HEK293T (cell line): Measurements from ENCODE around the gene HSD17B1.

Experiments
- CTBP1 ChIP-seq: fragments of 450-650 bp; IDR thresholded peaks from 2 replicates; pipeline ENCODE4 v1.6.1; 2016; ENCODE audit warnings: borderline replicate concordance
- SUZ12 ChIP-seq: fragments of 450-650 bp; IDR thresholded peaks from 2 replicates; pipeline ENCODE4 v1.6.1; 2016; ENCODE audit warnings: mild to moderate bottlenecking
- TARDBP ChIP-seq: fragments of 450-650 bp; IDR thresholded peaks from 2 replicates; pipeline ENCODE4 v1.6.1; 2016
- TF ChIP-seq, protein P1 (sequence below): fragments of 450-650 bp; IDR thresholded peaks from 2 replicates; pipeline ENCODE4 v1.6.1; 2016

DNA sequence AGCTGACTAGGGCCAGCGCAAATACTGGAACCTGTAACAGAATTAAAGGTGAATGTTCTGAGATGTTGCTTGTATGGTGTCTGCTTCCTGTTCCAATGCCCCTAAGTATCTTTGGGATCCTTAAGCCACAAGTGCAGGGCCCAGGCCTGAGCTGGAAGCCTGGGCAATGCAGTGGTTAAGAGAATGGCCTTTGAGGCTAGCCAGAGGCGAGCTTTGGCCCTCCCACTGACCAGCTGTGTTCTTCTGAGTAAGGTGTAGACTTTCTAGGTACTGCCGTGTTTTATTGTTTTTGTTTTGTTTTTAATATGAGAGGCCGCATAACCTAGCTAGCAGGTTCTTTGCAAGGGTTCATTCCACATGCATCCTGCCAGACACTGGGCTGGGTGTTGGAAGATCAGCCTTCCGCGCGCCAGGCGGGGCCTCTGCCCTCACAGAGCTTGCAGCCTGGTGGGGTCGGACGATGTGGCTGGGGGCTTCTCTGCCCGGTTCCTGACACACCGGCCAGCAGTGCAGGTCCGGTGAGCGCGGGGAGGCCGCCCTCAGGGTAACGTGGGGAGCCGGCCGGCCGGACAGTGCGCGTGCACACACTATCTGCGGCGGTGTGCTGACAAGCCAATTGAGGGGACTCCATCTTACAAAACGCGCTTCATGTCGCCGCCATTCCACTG lies 13.6 kb downstream of the HSD17B1 start:
- TF ChIP-seq CTBP1 (no peak), SUZ12 (no peak), TARDBP (no peak)
- TF ChIP-seq, protein P1, sequence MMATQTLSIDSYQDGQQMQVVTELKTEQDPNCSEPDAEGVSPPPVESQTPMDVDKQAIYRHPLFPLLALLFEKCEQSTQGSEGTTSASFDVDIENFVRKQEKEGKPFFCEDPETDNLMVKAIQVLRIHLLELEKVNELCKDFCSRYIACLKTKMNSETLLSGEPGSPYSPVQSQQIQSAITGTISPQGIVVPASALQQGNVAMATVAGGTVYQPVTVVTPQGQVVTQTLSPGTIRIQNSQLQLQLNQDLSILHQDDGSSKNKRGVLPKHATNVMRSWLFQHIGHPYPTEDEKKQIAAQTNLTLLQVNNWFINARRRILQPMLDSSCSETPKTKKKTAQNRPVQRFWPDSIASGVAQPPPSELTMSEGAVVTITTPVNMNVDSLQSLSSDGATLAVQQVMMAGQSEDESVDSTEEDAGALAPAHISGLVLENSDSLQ: no peak
